H1 (cell line): ENCODE results near the gene SMIM41.

Source experiments
- EP300 ChIP-seq, 2 experiments: IDR thresholded peaks; 1 replicate in 1 of 2; 2 replicates in 1 of 2; pipeline ENCODE4 v1.6.1; 2011 to 2012; ENCODE audit warnings: low read depth in 2 of 2, low read length in 2 of 2, mild to moderate bottlenecking in 2 of 2, borderline replicate concordance in 1 of 2, inconsistent platforms in 1 of 2, moderate library complexity in 1 of 2
- HDAC6 ChIP-seq: IDR thresholded peaks from one replicate; pipeline ENCODE4 v1.7.1; 2012; ENCODE audit warnings: low read depth, mild to moderate bottlenecking, inconsistent platforms, low read length, moderate library complexity
- TF ChIP-seq, protein P1 (sequence below): IDR thresholded peaks from 2 replicates; pipeline ENCODE4 v1.6.1; 2011; ENCODE audit warnings: low read depth, mild to moderate bottlenecking, low read length; ENCODE audit not compliant: insufficient read depth

- TF ChIP-seq, protein P1, sequence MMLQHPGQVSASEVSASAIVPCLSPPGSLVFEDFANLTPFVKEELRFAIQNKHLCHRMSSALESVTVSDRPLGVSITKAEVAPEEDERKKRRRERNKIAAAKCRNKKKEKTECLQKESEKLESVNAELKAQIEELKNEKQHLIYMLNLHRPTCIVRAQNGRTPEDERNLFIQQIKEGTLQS, result peak; percentile 37; the same call in 1 of the 2 replicates
- TF ChIP-seq HDAC6 (no peak), EP300 (IDR thresholded peaks at IDR 0.05; ENCODE audit: borderline replicate concordance in 1 of 2, low read depth in 2 of 2, low read length in 2 of 2) (no peak)
These were observed 42.1 kb upstream of the SMIM41 start for GRCh38 chr12:52037248-52037861.
